H9 (cell line): ENCODE data around the gene DOCK1. TPM values are rescaled to one million over a fixed set of nuclear protein-coding genes. Genes with fewer than 3 reads are reported as not detected.

ENCODE experiments used
- DNase-seq: peaks from one replicate; pipeline ENCODE4 v3.0.0-alpha.2; 2017
- H2AFZ ChIP-seq: one replicate; pipeline ENCODE4 v1.6.1; 2013; ENCODE audit warnings: mild to moderate bottlenecking, low read length, control low read depth, moderate library complexity
- H2AK5ac ChIP-seq: 2 replicates; pipeline ENCODE4 v1.6.1; 2013; ENCODE audit warnings: low read length, control low read depth, mixed read lengths; ENCODE audit not compliant: insufficient read length
- H2BK120ac ChIP-seq: one replicate; pipeline ENCODE4 v1.6.1; 2013; ENCODE audit warnings: low read depth, mild to moderate bottlenecking, low read length, control low read depth, inconsistent platforms; ENCODE audit not compliant: poor library complexity, severe bottlenecking
- H2BK12ac ChIP-seq: 2 replicates; pipeline ENCODE4 v1.6.1; 2013; ENCODE audit warnings: low read length, control low read depth, mixed read lengths, low read depth; ENCODE audit not compliant: insufficient read length
- H2BK15ac ChIP-seq: 2 replicates; pipeline ENCODE4 v1.6.1; 2013; ENCODE audit warnings: low read depth, low read length, control low read depth
- H2BK20ac ChIP-seq: one replicate; pipeline ENCODE4 v1.6.1; 2013; ENCODE audit warnings: low read depth, mild to moderate bottlenecking, low read length, control low read depth, inconsistent platforms; ENCODE audit not compliant: poor library complexity, severe bottlenecking
- H2BK5ac ChIP-seq: 2 replicates; pipeline ENCODE4 v1.6.1; 2013; ENCODE audit warnings: low read length, control low read depth, mixed read lengths; ENCODE audit not compliant: insufficient read length
- H3K14ac ChIP-seq: 2 replicates; pipeline ENCODE4 v1.6.1; 2013; ENCODE audit warnings: low read length, control low read depth; ENCODE audit not compliant: insufficient read depth
- H3K18ac ChIP-seq: 2 replicates; pipeline ENCODE4 v1.6.1; 2013; ENCODE audit warnings: low read depth, mild to moderate bottlenecking, mixed read lengths, low read length, control low read depth; ENCODE audit not compliant: insufficient read length
- H3K23ac ChIP-seq: 2 replicates; pipeline ENCODE4 v1.6.1; 2013; ENCODE audit warnings: low read length, control low read depth, mixed read lengths, low read depth; ENCODE audit not compliant: insufficient read length
- H3K23me2 ChIP-seq: 2 replicates; pipeline ENCODE4 v1.6.1; 2013; ENCODE audit warnings: low read depth, mild to moderate bottlenecking, mixed read lengths, low read length, control low read depth; ENCODE audit not compliant: insufficient read length, poor library complexity, severe bottlenecking
- H3K27ac ChIP-seq: 2 replicates; pipeline ENCODE4 v1.5.1; 2013; ENCODE audit warnings: low read length, control low read depth, mixed read lengths, low read depth; ENCODE audit not compliant: insufficient read length
- H3K27me3 ChIP-seq: 2 replicates; pipeline ENCODE4 v1.6.1; 2013; ENCODE audit warnings: low read length, control low read depth, inconsistent platforms; ENCODE audit not compliant: insufficient read depth
- H3K4ac ChIP-seq: 2 replicates; pipeline ENCODE4 v1.6.1; 2013; ENCODE audit warnings: low read depth, mild to moderate bottlenecking, control low read depth, inconsistent platforms, low read length, moderate library complexity
- H3K4me1 ChIP-seq: 2 replicates; pipeline ENCODE4 v1.6.1; 2013; ENCODE audit warnings: low read length, control low read depth, inconsistent platforms; ENCODE audit not compliant: insufficient read depth
- H3K4me2 ChIP-seq: 2 replicates; pipeline ENCODE4 v1.6.1; 2013; ENCODE audit warnings: low read length, control low read depth, mixed read lengths; ENCODE audit not compliant: insufficient read length, insufficient read depth
- H3K56ac ChIP-seq: 2 replicates; pipeline ENCODE4 v1.6.1; 2013; ENCODE audit warnings: low read depth, mild to moderate bottlenecking, mixed read lengths, low read length, control low read depth; ENCODE audit not compliant: insufficient read length
- H3K79me1 ChIP-seq: 2 replicates; pipeline ENCODE4 v1.6.1; 2013; ENCODE audit warnings: low read depth, mild to moderate bottlenecking, moderate library complexity, low read length, control low read depth, inconsistent platforms; ENCODE audit not compliant: insufficient read depth, poor library complexity, severe bottlenecking
- H3K79me2 ChIP-seq: 2 replicates; pipeline ENCODE4 v1.6.1; 2013; ENCODE audit warnings: low read length, control low read depth, inconsistent platforms; ENCODE audit not compliant: insufficient read depth
- H3K9ac ChIP-seq: 2 replicates; pipeline ENCODE4 v1.6.1; 2013; ENCODE audit warnings: low read length, control low read depth, mixed read lengths; ENCODE audit not compliant: insufficient read length; ENCODE audit errors: extremely low read depth
- H3K9me3 ChIP-seq: one replicate; pipeline ENCODE4 v1.6.1; 2013; ENCODE audit warnings: low read depth, low read length, inconsistent platforms; ENCODE audit not compliant: control insufficient read depth
- H3T11ph ChIP-seq: one replicate; pipeline ENCODE4 v1.6.1; 2013; ENCODE audit warnings: mild to moderate bottlenecking, low read length, control low read depth, inconsistent platforms
- H4K20me1 ChIP-seq: one replicate; pipeline ENCODE4 v1.6.1; 2013; ENCODE audit not compliant: control insufficient read depth, insufficient read length, insufficient read depth
- H4K5ac ChIP-seq: 2 replicates; pipeline ENCODE4 v1.6.1; 2013; ENCODE audit warnings: low read depth, mild to moderate bottlenecking, mixed read lengths, low read length, control low read depth; ENCODE audit not compliant: insufficient read length
- H4K8ac ChIP-seq: replicated peaks from 2 replicates; pipeline ENCODE4 v1.6.1; 2013; ENCODE audit warnings: low read length, control low read depth, mixed read lengths, low read depth; ENCODE audit not compliant: insufficient read length
- H4K91ac ChIP-seq: 2 replicates; pipeline ENCODE4 v1.6.1; 2013; ENCODE audit warnings: low read depth, mild to moderate bottlenecking, moderate library complexity, mixed read lengths, low read length, control low read depth; ENCODE audit not compliant: insufficient read length
- H3K27ac Mint-ChIP-seq, 3 experiments: 2 replicates in 2 of 3; 3 replicates in 1 of 3; pipeline ENCODE4 v1.8.0; 2020 to 2021; ENCODE audit warnings: mixed read lengths in 3 of 3, mild to moderate bottlenecking in 1 of 3, moderate library complexity in 1 of 3
- H3K27me3 Mint-ChIP-seq: 2 replicates; pipeline ENCODE4 v1.8.0; 2021; ENCODE audit warnings: low read depth, mild to moderate bottlenecking, moderate library complexity, mixed read lengths
- H3K36me3 Mint-ChIP-seq, 3 experiments: 2 replicates in 2 of 3; 3 replicates in 1 of 3; pipeline ENCODE4 v1.8.0; 2020 to 2021; ENCODE audit warnings: low read depth in 3 of 3, mixed read lengths in 3 of 3; ENCODE audit not compliant: insufficient read depth in 1 of 3
- H3K4me1 Mint-ChIP-seq, 2 experiments: 2 replicates each; pipeline ENCODE4 v1.8.0; 2020; ENCODE audit warnings: mixed read lengths in 2 of 2
- H3K4me3 Mint-ChIP-seq, 2 experiments: 2 replicates in 1 of 2; 3 replicates in 1 of 2; pipeline ENCODE4 v1.8.0; 2020 to 2021; ENCODE audit warnings: mild to moderate bottlenecking in 2 of 2, mixed read lengths in 2 of 2, moderate library complexity in 1 of 2
- H3K9me3 Mint-ChIP-seq, 2 experiments: 2 replicates in 1 of 2; 3 replicates in 1 of 2; pipeline ENCODE4 v1.8.0; 2020; ENCODE audit warnings: mild to moderate bottlenecking in 2 of 2, mixed read lengths in 2 of 2, moderate library complexity in 1 of 2
- CTCF ChIP-seq: fragments of 200-600 bp; sonication (generic); conservative IDR thresholded peaks from 3 replicates; pipeline ENCODE4 v1.8.0; 2021; ENCODE audit warnings: antibody characterized with exemption, mild to moderate bottlenecking
- WGBS: extraction: QIAGEN DNeasy Blood & Tissue Kit; methylation state at CpG from one replicate; pipeline ENCODE4 v1.1.7; 2013; ENCODE audit warnings: missing lambda C conversion rate, low lambda C conversion rate, mixed read lengths; ENCODE audit not compliant: insufficient read length; ENCODE audit errors: extremely low coverage; 5-methylcytosine and 5-hydroxymethylcytosine counted together
- total RNA-seq: library from RNA; stranded (reverse); gene quantifications from 2 replicates; pipeline ENCODE4 v1.2.1, GENCODE V29; 2021

DOCK1 gene
- total RNA-seq, 1 experiment from 2014 or later = 57.0 TPM

DNA sequence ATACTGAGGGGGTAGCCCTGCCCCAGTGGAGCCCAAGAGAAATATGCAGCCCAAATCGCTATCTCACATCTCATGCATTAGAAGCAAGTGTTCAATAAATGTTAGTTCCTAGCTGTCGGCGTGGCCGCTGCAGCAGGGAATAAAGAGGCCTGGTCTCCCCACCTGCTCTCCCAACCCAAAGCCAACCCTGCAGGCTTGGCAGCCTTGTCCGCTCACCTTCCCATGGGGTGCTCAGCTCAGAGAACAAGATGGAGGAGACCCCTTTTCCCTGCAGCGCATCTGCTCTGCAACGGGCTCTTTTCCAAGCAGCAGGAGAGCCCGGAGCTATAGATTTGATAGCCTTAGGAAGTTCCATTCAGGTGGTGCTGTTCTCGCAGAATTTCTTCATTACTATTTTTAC, 12.0 kb upstream of the DOCK1 start:
- no peak overlapping the region for H3K27ac ChIP-seq
- no peak overlapping the region for H3K23ac ChIP-seq
- H3K27ac Mint-ChIP-seq = no peak overlapping the region
- no peak overlapping the region for H2BK12ac ChIP-seq
- H4K91ac ChIP-seq = no peak overlapping the region
- peaks cover 2 to 23% of the 10 kb centered on the region in 2 experiments; a peak in 4 of 5 replicates for H3K9me3 Mint-ChIP-seq
- no peak overlapping the region for H2BK15ac ChIP-seq
- H3K9me3 ChIP-seq = no peaks in the 10 kb centered on the region
- H4K8ac ChIP-seq = no peak overlapping the region
- H3K79me2 ChIP-seq = no peaks in the 10 kb centered on the region
- no peak overlapping the region for H3K4me3 Mint-ChIP-seq
- H3K4me1 ChIP-seq = no peaks in the 10 kb centered on the region
- no CpG with 5 or more reads among the region's 9 CpGs for WGBS
- no peaks in the 10 kb centered on the region; the same call in 1 of the 2 replicates for H3K27me3 ChIP-seq
- H2AK5ac ChIP-seq = no peak overlapping the region
- DNase-seq = no peak
- no peak overlapping the region for H4K5ac ChIP-seq
- no peak overlapping the region for H2BK120ac ChIP-seq
- TF ChIP-seq CTCF = no peak
- H3K4ac ChIP-seq = no peak overlapping the region
- peaks cover 11% of the 10 kb centered on the region for H3K27me3 Mint-ChIP-seq
- no peak overlapping the region for H2BK20ac ChIP-seq
- peaks cover 0 to 16% (median 7%) of the 10 kb centered on the region in 3 experiments; a peak in 5 of 7 replicates for H3K36me3 Mint-ChIP-seq
- H3K4me1 Mint-ChIP-seq = no peaks in the 10 kb centered on the region
- H4K20me1 ChIP-seq = no peaks in the 10 kb centered on the region
- no peak overlapping the region for H3K14ac ChIP-seq
- no peaks in the 10 kb centered on the region for H3K23me2 ChIP-seq
- H3T11ph ChIP-seq = no peak overlapping the region
- no peak overlapping the region for H3K18ac ChIP-seq
- no peak overlapping the region for H2AFZ ChIP-seq
- H3K9ac ChIP-seq = no peak overlapping the region
- H3K4me2 ChIP-seq = no peak overlapping the region
- H2BK5ac ChIP-seq = no peak overlapping the region
- H3K56ac ChIP-seq = no peak overlapping the region
- H3K79me1 ChIP-seq = no peaks in the 10 kb centered on the region
